ENCODE measurements around the gene KRTAP12-1.
"Not testable (repeated sequence)": the region's sequence is repeated elsewhere in the genome, so short reads cannot be mapped to it uniquely, and the experiment has no call there.

KRTAP12-1 gene

GRCh38 chr21:44670642-44671432 is 11.1 kb downstream of the KRTAP12-1 start:
- DNase-seq (ENCODE audit: extremely low read depth in 1 of 2, low read depth in 1 of 2) = no peak

- DNase-seq (ENCODE audit: extremely low read depth in 1 of 2, low read depth in 1 of 2) = no peak
Measured at GRCh38 chr21:44667612-44668011, 14.4 kb downstream of the KRTAP12-1 start.

GRCh38 chr21:44666401-44667320 is 15.3 kb downstream of the KRTAP12-1 start, which contains the start of gene KRTAP12-2:
Gene KRTAP12-2, minus strand, starts transcription at chr21:44666927. Its CDS starts 41 bp downstream, at chr21:44666886.
- DNase-seq (ENCODE audit: extremely low read depth in 1 of 2, low read depth in 1 of 2) = no peak

- DNase-seq (ENCODE audit: extremely low read depth in 1 of 2, low read depth in 1 of 2) = no peak
Measured at GRCh38 chr21:44664691-44665090, 17.3 kb downstream of the KRTAP12-1 start.

- not testable (repeated sequence) for DNase-seq (ENCODE audit: extremely low read depth in 1 of 2, low read depth in 1 of 2)
Measured at GRCh38 chr21:44661567-44661966, 20.4 kb downstream of the KRTAP12-1 start.

GRCh38 chr21:44658913-44659595 is 22.9 kb downstream of the KRTAP12-1 start:
- no peak for DNase-seq (ENCODE audit: extremely low read depth in 1 of 2, low read depth in 1 of 2)

- no peak for DNase-seq (ENCODE audit: extremely low read depth in 1 of 2, low read depth in 1 of 2)
Measured at GRCh38 chr21:44658541-44658910, 23.4 kb downstream of the KRTAP12-1 start.

GRCh38 chr21:44657635-44658540 is 24.1 kb downstream of the KRTAP12-1 start, which contains the start of gene KRTAP12-3:
Gene KRTAP12-3, plus strand, starts transcription at chr21:44657932. Its CDS starts 48 bp downstream, at chr21:44657980.
- peak; percentile 27 to 30 for DNase-seq (ENCODE audit: extremely low read depth in 1 of 2, low read depth in 1 of 2)

GRCh38 chr21:44656868-44657267 is 25.1 kb downstream of the KRTAP12-1 start:
- no peak for DNase-seq (ENCODE audit: extremely low read depth in 1 of 2, low read depth in 1 of 2)

- no peak for DNase-seq (ENCODE audit: extremely low read depth in 1 of 2, low read depth in 1 of 2)
Measured at GRCh38 chr21:44654576-44655175, 27.3 kb downstream of the KRTAP12-1 start, which contains the start of gene KRTAP12-4. Gene KRTAP12-4, minus strand, starts transcription at chr21:44654659. Its CDS starts 45 bp downstream, at chr21:44654614.

- DNase-seq (ENCODE audit: extremely low read depth in 1 of 2, low read depth in 1 of 2) = peak; percentile 28 to 45
Measured at GRCh38 chr21:44653656-44654575, 28.0 kb downstream of the KRTAP12-1 start.

GRCh38 chr21:44653123-44653522 is 28.8 kb downstream of the KRTAP12-1 start:
- no peak for DNase-seq (ENCODE audit: extremely low read depth in 1 of 2, low read depth in 1 of 2)

- DNase-seq (ENCODE audit: extremely low read depth in 1 of 2, low read depth in 1 of 2) = no peak
Measured at GRCh38 chr21:44650973-44651675, 30.8 kb downstream of the KRTAP12-1 start.

GRCh38 chr21:44650265-44650972 is 31.5 kb downstream of the KRTAP12-1 start:
- no peak for DNase-seq (ENCODE audit: extremely low read depth in 1 of 2, low read depth in 1 of 2)

- DNase-seq (ENCODE audit: extremely low read depth in 1 of 2, low read depth in 1 of 2) = no peak
Measured at GRCh38 chr21:44649521-44650100, 32.4 kb downstream of the KRTAP12-1 start.

GRCh38 chr21:44648557-44649311 is 33.2 kb downstream of the KRTAP12-1 start:
- no peak for DNase-seq (ENCODE audit: extremely low read depth in 1 of 2, low read depth in 1 of 2)

All from activated CD8-positive, alpha-beta memory T cell treated with anti-CD3 and anti-CD28 coated beads for 1 hour (primary cell).